Measurements from ENCODE around the gene BAZ2B. TPM values are rescaled to one million over a fixed set of nuclear protein-coding genes. Genes with fewer than 3 reads are reported as not detected.

Gene BAZ2B
- total RNA-seq, 4 donors from 2014 or later: 94.5 to 237 (median 145) TPM

DNA sequence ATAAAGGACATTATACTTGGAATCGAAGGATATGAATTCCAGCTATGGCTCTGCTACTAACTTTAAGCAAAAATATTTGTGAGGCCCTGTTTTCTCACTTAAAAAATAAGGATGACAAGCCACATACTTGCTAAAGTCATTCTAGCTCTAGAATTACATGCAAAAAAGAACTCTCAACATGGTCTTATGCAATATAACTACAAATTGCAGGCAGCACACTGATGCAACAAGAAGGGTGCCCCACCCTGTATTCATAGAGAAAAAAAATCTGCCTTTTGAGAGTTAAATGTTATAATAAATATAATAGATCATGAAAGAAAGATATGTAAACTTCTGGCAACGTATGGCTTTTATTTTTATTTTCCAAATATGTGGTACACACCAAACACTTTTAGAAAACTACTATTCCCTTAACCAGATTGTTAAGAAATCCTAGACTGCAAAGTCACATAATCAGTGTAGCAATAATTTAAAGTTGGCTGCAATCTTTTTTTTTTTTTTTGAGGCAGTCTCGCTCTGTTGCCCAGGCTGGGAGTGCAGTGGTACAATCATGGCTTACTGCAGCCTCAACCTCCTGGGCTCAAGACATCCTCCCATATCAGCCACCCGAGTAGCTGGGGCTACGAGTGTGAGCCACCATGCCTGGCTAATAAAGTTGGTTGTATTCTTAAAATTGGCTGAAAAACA, 289.6 kb downstream of the BAZ2B start:
- Histone ChIP-seq H3K36me3 (no peaks in the 10 kb centered on the region), H3K27ac (no peak overlapping the region), H3K9me3 (no peaks in the 10 kb centered on the region), H3K27me3 (no peaks in the 10 kb centered on the region), H3K4me1 (no peaks in the 10 kb centered on the region), H3K4me3 (no peak overlapping the region)
- no peak for DNase-seq
- TF ChIP-seq, protein P1, sequence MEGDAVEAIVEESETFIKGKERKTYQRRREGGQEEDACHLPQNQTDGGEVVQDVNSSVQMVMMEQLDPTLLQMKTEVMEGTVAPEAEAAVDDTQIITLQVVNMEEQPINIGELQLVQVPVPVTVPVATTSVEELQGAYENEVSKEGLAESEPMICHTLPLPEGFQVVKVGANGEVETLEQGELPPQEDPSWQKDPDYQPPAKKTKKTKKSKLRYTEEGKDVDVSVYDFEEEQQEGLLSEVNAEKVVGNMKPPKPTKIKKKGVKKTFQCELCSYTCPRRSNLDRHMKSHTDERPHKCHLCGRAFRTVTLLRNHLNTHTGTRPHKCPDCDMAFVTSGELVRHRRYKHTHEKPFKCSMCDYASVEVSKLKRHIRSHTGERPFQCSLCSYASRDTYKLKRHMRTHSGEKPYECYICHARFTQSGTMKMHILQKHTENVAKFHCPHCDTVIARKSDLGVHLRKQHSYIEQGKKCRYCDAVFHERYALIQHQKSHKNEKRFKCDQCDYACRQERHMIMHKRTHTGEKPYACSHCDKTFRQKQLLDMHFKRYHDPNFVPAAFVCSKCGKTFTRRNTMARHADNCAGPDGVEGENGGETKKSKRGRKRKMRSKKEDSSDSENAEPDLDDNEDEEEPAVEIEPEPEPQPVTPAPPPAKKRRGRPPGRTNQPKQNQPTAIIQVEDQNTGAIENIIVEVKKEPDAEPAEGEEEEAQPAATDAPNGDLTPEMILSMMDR (IDR thresholded peaks at IDR 0.05): no peak
- no peak for TF ChIP-seq POLR2A (IDR thresholded peaks at IDR 0.05)
- intact Hi-C loops (cut with DNase I; ENCODE audit: low total_unique reads): no loop called here

DNA sequence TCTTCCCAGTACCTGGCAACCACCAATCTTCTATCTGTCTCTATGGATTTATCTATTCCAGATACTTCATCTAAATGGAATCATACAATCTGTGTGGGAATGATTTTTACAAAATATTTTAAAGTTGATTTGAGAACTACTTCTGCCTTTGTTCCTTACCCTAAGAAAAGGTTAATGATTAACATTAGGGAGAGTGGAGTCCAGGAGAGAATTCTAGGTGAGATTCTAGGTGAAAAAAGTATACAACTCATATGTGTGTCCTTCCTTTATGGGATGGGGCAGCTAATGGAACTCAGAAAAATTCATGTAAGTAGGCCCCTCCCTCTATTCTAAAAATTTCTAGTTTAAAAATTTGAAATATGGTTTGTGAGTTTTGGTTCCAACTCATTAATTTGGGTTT, 293.9 kb downstream of the BAZ2B start:
- Histone ChIP-seq H3K27ac (no peak overlapping the region), H3K27me3 (no peaks in the 10 kb centered on the region), H3K9me3 (no peaks in the 10 kb centered on the region), H3K4me3 (no peak overlapping the region), H3K4me1 (no peaks in the 10 kb centered on the region), H3K36me3 (peaks cover 3 to 5% of the 10 kb centered on the region in 2 donors)
- intact Hi-C loops (cut with DNase I; ENCODE audit: low total_unique reads): no loop called here
- TF ChIP-seq POLR2A (IDR thresholded peaks at IDR 0.05): no peak
- TF ChIP-seq, protein P1 (IDR thresholded peaks at IDR 0.05): no peak
- DNase-seq: no peak

DNA sequence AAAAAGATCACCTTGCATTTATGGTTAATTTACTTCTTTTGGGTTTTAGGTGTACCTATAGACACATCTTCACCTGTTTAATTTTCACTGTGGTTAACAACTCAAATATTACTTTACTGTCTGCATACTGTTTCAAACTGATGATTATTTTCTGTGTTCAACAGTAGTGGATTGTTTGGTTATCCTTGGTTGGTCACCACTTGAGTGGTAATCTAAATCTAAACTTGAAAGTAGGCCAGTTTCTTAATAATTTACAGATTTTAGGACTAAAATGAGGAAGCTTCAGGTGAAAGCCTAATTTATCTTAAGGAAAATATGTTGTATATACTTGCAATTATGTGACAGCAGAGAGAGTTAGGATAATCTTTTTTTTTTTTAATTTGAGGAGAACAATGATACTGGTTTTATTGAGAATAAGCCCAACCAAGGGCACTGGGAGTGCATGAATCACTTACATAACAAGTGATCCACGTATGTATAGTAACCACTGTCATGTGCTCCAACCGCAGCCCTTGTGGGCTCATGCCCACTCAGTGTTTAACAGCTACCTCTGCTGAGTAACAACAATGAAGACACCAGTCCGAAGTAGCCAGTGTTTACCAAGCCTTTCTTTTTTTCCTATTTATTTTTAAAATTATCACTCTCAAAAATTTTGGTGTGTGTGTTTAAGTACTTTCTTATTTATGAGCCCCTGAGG, 298.8 kb downstream of the BAZ2B start:
- H3K9me3 ChIP-seq: no peaks in the 10 kb centered on the region
- no peak overlapping the region for H3K27ac ChIP-seq
- H3K27me3 ChIP-seq: no peaks in the 10 kb centered on the region
- no peaks in the 10 kb centered on the region for H3K4me1 ChIP-seq
- H3K36me3 ChIP-seq: peaks cover 3 to 5% of the 10 kb centered on the region in 2 donors
- H3K4me3 ChIP-seq: no peak overlapping the region
- intact Hi-C loops (cut with DNase I; ENCODE audit: low total_unique reads): no loop called here
- TF ChIP-seq, protein P1 (IDR thresholded peaks at IDR 0.05): no peak
- TF ChIP-seq POLR2A (IDR thresholded peaks at IDR 0.05): no peak
- no peak for DNase-seq

DNA sequence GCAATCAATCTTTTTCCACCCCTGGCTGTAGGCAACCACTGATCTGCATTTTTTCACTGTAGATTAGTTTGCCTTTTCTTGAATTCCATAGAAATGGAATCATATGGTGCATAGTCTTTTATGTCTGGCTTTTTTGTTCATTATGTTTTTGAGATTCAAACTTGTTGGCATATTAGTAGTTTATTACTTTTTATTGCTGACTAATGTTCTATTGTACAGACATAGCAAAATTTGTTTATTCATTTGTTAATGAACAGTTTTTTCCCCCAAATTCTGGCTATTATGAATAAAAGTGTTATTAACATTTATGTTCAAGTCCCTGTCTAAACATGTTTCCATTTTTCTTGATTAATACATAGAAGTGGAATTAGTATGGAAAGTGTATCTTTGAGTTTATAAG, 308.4 kb downstream of the BAZ2B start:
- Histone ChIP-seq H3K27me3 (no peaks in the 10 kb centered on the region), H3K4me3 (no peak overlapping the region), H3K4me1 (no peaks in the 10 kb centered on the region), H3K9me3 (no peaks in the 10 kb centered on the region), H3K27ac (no peak overlapping the region), H3K36me3 (no peaks in the 10 kb centered on the region)
- intact Hi-C loops (cut with DNase I; ENCODE audit: low total_unique reads): no loop called here
- DNase-seq: no peak
- TF ChIP-seq, protein P1 (IDR thresholded peaks at IDR 0.05): no peak
- no peak for TF ChIP-seq POLR2A (IDR thresholded peaks at IDR 0.05)

DNA sequence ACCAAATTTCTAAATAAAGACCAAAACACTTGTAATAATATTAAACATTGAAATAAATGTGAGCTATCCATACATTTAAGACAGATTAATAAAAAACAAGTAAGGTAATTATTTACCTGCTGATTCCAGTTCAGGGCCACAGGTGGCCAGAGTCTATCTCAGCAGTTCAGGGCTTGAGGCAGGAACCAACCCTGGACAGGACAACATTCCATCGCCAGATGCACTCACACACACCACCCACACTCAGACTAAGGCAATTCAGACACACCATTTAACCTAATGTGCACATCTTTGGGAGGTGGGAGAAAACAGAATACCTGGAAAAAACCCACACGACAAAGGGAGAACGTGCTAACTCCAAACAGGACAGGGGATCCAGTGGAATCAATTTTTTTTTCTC, 315.8 kb downstream of the BAZ2B start:
- Histone ChIP-seq H3K9me3 (no peaks in the 10 kb centered on the region), H3K4me1 (no peaks in the 10 kb centered on the region), H3K27me3 (no peaks in the 10 kb centered on the region), H3K4me3 (no peak overlapping the region), H3K27ac (no peak overlapping the region), H3K36me3 (no peaks in the 10 kb centered on the region)
- intact Hi-C loops (cut with DNase I; ENCODE audit: low total_unique reads): no loop called here
- TF ChIP-seq, protein P1 (IDR thresholded peaks at IDR 0.05): no peak
- TF ChIP-seq POLR2A (IDR thresholded peaks at IDR 0.05): no peak
- no peak for DNase-seq
